CD1c-positive myeloid dendritic cell (primary cell): ENCODE data around the gene NDUFAF3.
"Not testable (repeated sequence)": the region's sequence is repeated elsewhere in the genome, so short reads cannot be mapped to it uniquely, and the experiment has no call there.

Experiments
- DNase-seq: peaks from one replicate; pipeline ENCODE4 v3.0.0-alpha.2; 2016; ENCODE audit errors: extremely low spot score

The NDUFAF3 gene

GRCh38 chr3:48999085-48999858 lies 22.6 kb upstream of the NDUFAF3 start:
- DNase-seq: no peak

DNA sequence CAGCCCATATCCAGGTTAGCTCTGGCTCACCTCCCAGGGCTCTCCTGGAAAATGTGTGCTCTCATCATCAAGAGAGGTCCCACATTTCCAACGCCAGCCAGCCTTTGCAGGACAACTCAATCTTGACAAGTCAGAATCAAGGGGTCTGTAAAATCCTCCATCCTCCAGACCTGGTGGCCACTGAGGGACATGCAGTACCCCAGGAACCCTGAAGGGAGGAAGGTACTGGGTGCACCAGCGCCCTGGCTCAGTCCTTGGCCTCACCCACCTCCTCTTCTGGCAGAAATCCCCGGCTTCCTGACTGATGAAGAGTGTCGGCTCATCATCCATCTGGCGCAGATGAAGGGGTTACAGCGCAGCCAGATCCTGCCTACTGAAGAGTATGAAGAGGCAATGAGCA lies 20.8 kb upstream of the NDUFAF3 start:
- DNase-seq: no peak

DNA sequence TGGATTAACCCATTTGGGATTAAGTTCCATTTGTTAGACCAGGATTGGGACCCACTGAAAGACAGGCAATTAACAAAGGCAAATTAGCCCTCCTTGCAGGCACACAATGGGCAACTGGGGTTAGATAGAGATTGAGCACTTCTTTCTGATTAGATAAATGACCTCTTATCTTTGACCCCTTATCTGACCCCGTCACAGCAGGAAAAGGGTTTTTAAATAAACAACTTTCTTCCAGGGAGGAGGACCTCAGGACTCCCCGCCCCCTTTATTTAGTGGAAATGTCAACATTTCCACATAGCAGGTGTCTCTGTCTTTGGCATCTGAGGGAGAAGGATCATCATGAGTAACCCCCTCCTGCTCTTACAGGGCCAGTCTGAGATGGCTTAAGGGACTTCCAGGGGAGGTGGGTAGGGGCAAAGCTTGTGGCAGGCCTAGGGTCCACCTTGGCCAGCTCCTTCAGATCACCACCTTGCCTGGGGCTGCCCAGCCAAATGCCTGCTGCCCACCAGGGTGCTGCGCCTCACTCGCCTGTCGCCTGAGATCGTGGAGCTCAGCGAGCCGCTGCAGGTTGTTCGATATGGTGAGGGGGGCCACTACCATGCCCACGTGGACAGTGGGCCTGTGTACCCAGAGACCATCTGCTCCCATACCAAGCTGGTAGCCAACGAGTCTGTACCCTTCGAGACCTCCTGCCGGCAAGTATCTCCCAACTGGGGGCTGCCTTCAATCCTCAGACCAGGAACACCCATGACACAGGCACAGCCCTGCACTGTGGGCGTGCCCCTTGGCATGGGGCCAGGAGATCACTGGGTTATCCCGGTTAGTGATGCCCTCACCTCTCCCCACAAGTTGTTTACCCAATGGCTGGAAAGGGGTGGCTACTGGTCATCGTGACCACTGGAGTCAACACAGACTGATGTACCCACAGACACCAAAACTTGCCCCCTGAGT lies 17.3 kb upstream of the NDUFAF3 start:
- DNase-seq: no peak

GRCh38 chr3:49005303-49005680 lies 16.6 kb upstream of the NDUFAF3 start:
- DNase-seq: no peak

DNA sequence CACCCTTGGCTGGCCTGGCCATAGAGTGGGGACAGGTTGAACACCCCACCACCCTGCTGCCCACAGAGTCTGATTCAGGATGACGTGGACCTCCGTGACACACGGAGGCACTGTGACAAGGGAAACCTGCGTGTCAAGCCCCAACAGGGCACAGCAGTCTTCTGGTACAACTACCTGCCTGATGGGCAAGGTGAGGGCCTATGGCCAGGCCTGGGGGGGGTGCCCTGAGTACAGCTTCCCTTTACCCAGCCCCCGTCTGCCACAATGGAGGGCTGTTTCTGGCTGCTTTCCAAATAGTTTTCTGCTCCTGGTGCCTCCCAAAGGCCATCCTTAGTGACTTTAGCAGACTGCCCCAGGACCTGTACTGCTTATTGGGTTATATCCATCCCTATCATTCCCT lies 15.9 kb upstream of the NDUFAF3 start:
- no peak for DNase-seq

- DNase-seq: no peak
These were observed 15.4 kb upstream of the NDUFAF3 start for GRCh38 chr3:49006408-49007067.

DNA sequence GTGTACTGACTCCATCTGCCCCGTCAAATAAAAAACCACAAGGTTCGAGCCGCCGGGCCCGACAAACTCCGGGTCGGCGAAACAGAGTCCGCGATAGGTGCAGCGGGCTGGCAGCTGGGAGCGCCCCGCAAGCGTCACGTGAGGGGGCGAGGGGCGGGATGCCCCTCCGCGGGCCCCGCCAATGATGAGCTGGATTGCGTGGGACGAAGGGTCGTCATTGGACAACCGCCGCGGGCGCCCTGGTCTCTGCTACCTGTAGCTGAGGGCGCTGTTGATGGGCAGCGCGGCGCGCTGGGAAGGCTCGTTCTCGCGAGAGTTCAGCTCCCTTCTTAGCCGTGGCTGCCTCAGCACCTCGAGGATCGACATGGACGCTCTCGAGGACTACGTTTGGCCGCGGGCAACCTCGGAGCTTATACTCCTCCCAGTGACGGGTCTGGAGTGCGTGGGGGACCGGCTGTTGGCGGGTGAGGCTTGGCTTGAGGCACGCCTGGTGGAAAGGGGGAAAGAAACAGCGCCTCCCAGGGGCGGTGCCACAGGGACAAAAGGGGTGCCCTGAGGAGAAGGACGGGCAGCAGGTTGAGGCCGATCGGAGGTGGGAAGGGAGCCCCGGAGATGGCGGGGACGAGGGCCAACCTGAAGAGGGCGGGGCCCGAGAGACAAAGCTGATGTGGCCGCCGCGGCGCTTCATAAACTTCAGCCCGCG lies 14.7 kb upstream of the NDUFAF3 start, which contains the start of gene WDR6:
WDR6 (plus strand) TSS at position 324 of the 703 bp plus-strand sequence; CDS start at position 365, 41 bp downstream.
- peak; percentile 96 for DNase-seq

DNA sequence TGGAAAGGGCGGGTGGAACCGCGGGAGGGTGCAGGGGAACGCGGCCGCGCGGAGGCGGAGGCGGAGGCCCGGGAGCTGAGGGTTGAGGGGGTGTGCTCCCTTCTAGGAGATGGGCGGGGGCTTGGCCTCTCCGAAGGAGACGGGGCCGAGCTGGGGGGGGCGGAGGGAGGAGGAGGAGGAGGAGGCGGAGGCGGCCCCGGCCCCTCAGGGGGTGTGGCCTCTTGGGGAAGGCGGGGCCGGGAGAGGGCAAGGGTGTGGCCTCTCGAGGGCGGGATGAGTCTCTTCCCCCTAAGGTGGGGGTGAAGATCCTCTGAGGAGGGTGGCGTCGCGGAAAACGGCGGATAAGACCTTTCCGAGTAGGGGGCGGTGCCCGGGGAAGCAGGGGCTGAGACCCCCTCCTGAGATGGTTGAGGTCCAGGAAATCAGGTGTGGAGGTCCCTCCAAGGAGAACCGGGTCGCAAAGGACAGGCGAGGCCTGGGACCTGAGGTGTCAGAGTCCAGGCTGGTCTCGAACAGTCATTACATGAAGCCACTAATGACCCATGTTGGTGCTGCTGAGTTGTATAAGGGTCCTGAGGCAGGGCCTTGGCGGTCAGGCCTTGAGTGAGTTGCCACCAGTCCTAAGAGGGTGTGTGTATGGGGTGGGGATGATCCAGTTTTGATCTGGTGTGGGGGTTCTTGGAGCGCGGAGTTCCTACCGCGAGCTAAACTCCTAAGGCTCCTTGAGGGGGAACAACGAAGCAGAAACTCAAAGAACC lies 14.0 kb upstream of the NDUFAF3 start:
- DNase-seq: peak; percentile 76

DNA sequence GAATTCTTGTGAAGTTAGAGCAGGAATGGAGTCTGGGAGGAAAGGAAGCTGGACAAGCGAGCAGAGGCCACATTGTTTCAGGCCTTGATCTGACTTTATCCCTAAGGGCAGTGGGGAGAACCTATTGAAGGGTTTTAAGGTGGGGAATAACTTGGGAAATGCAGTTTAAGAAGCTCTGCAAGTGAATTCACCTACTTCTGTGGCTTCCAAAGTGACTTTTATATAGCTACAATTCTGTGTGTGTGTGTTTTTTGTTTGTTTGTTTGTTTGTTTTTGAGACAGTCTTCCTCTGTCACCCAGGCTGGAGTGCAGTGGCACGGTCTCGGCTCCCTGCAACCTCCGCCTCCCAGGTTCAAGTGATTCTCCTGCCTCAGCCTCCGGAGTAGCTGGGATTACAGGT lies 13.3 kb upstream of the NDUFAF3 start:
- not testable (repeated sequence) for DNase-seq

DNA sequence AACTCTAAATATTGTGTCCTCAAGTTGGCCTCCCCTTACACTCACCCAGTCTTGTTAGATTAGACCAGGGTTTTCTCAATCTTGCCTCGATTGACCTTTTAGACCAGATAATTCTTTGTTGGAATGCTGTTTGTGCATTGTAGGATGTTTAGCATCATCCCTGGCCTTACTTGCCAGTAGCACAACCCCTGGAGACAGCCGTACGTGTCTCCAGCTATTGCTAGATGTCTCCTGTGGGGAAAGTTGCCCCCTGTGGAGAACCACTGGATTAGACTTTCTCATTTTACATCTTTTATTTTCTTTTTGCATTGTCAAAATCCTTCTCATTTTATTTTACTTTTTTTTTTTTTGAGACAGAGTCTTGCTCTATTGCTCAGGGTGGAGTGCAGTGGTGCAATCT lies 12.5 kb upstream of the NDUFAF3 start:
- DNase-seq: no peak

GRCh38 chr3:49012441-49013017 lies 9.4 kb upstream of the NDUFAF3 start:
- no peak for DNase-seq

DNA sequence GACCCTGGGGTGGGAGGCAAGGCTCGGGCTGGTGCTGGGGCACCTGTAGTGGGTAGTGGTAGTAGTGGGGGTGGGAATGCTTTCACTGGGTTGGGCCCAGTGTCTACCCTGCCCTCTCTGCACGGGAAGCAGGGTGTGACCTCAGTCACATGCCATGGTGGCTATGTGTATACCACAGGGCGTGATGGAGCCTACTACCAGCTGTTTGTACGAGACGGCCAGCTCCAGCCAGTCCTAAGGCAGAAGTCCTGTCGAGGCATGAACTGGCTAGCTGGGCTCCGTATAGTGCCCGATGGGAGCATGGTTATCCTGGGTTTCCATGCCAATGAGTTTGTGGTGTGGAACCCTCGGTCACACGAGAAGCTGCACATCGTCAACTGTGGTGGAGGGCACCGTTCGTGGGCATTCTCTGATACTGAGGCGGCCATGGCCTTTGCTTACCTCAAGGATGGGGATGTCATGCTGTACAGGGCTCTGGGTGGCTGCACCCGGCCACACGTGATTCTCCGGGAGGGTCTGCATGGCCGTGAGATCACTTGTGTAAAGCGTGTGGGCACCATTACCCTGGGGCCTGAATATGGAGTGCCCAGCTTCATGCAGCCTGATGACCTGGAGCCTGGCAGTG lies 8.7 kb upstream of the NDUFAF3 start:
- no peak for DNase-seq

DNA sequence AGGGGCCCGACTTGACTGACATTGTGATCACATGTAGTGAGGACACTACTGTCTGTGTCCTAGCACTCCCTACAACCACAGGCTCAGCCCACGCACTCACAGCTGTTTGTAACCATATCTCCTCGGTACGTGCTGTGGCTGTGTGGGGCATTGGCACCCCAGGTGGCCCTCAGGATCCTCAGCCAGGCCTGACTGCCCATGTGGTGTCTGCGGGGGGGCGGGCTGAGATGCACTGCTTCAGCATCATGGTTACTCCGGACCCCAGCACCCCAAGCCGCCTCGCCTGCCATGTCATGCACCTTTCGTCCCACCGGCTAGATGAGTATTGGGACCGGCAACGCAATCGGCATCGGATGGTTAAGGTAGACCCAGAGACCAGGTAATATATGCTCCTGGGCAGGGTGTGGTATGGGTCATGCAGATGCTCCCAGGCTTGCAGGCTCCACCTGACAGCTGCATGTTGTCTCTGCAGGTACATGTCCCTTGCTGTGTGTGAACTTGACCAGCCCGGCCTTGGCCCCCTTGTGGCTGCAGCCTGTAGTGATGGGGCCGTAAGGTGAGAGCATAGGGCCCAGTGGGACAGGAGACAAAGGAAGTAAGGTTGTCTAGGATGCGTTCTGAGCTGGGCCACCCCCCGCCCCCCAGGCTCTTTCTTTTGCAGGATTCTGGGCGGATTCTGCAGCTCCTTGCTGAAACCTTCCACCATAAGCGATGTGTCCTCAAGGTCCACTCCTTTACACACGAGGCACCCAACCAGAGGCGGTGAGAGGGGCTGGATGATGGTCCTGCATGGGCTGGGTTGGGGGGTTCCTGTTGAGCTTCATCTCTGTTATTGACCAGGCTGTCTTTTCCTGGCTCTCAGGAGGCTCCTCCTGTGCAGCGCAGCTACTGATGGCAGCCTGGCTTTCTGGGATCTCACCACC lies 7.9 kb upstream of the NDUFAF3 start:
- DNase-seq: peak; percentile 50

DNA sequence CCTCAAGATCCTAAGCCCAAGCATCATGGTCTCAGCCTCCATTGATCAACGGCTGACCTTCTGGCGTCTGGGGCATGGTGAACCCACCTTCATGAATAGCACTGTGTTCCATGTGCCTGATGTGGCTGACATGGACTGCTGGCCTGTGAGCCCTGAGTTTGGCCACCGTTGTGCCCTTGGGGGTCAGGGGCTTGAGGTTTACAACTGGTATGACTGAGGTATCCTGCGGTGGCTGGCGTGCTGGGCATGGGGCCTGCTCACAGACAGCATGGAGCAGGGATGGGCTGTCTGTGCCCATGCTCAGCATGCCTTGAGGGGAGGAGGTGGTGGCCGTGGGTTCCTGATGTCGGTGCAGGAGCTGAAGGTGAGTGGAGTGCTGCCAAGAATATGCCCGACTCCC lies 6.8 kb upstream of the NDUFAF3 start:
- DNase-seq: no peak

- DNase-seq: no peak
These were observed 6.2 kb upstream of the NDUFAF3 start for GRCh38 chr3:49015765-49016164.

GRCh38 chr3:49016414-49017228 lies 5.3 kb upstream of the NDUFAF3 start:
- no peak for DNase-seq

- peak; percentile 31 for DNase-seq
These were observed 4.5 kb upstream of the NDUFAF3 start for GRCh38 chr3:49017229-49017970.
